Dedifferentiated amniotic fluid mesenchymal stem cell (primary cell): ENCODE measurements around the gene HPSE2.
"Not testable (repeated sequence)": the region's sequence is repeated elsewhere in the genome, so short reads cannot be mapped to it uniquely, and the experiment has no call there.

Experiments used
- DNase-seq: peaks from one replicate; pipeline ENCODE4 v3.0.0-alpha.2; 2016; ENCODE audit errors: extremely low spot score

The HPSE2 gene

DNA sequence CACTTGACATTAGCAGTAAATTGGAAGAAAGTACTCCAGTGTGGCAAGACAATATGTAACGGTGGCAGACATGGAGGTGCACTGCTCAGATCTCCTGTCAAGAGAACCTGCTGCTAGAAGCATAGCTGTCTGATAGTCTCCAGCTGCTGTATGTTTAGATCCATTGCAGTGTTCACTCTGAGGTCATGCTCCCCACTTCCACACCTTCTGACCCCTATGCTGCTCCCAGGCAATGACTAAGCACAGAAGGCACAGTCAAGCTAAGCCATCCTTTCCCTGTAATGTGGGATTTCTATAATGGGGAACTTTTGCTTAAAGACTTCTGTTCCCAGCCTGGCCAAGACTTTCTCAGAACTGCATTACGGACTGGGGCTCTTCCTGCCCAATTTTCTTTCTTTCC is 315.8 kb downstream of the HPSE2 start:
- DNase-seq = no peak

DNA sequence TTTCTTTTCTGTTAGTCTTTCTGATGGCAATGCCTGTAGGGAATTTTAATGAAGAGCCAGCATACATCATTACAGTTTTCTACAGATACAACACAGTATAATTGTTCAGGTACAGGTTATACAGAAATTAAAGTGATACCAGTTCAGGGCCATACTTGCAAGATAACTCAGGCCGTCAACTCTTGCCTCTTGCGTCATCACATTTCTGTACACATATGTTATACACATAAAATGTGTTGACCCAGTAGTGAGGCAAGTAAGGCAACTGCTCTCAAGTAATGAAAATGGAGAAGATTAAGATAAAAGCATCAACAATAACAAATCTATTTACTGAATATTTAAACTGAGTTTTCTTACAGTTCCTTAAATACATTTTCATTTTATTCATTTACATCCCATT is 317.8 kb downstream of the HPSE2 start:
- DNase-seq = no peak

DNA sequence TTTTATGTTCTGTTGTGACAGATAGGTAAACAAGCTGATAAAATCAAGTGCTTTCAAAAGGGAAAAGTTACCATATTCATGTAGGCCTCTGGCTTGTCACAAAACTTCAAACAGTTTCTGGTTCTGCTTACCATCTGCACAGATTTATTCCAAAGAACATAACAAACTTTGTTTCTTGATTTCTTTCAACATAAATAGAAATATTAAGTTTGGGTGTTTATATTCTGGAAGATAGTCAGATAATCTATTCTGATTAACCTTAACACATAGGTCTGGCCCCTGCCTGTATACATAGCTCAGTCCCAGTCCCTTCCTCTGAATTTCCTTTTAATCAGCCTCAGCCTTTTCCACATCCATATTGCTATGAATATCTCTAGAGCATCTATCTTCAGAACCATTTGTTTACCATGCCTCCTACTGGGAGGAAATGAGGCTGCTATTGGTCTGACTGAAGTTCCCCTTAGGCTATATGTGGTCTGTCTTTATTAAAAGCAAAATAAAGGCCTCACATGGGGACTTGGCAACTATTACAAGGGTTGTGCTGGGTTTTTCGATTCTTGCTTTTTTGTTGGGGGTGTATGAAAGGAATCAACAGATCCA is 319.0 kb downstream of the HPSE2 start:
- DNase-seq = no peak

DNA sequence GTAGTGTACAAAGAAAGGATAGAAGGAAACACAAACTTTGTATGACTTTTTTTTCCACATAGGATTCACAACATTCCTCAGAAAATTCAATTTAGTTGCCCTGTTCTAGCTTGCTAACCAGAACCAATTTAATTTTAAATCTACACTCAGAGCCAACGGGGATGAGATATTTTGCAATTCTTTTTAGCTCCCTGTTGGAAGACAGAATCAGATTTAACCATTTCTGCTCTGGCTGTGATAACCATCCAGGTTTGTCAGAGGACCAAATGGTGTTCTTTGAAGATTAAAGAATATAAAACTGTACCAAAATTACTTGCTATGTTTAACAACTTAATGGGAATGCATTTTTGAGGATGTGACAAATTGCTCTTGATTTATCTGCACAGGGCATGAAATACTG is 319.7 kb downstream of the HPSE2 start:
- no peak for DNase-seq

DNA sequence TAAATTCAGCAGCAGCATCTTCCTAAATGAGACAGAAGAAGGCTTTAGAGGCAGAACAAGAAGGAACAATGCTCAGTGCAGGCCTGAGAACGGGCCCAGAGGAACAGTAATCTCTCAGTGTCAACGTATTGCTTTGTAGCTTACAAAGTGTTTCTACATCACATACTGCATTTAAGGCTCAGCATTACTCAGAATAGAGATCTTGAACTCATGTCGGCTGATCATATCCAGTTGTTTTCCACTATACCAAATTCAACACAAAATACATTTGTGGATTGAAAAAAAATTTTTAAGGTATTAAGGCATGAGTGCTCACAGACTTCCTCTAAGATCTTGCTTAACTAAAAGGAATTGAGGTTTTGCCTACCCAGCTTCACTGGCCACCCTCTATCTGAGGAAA is 325.1 kb downstream of the HPSE2 start:
- DNase-seq = no peak

DNA sequence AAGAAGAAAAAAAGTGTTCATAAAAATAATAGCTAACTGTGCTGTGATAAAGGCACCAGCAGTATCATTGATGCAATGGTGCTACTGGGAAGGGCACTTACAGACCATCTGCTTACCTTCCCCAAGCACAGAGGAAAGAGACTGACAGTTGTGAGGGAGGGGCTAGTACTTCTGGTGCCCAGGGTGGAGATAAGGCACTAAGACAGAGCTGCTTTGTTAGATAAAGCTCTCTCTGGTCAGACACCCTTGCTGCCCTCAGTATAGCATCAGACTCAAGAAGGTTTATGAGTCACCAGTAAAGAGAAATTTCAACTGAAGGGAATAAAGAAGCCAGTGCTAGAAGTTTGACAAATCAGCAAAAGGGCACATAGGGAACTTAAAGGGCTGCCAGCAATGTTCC is 325.6 kb downstream of the HPSE2 start:
- no peak for DNase-seq

DNA sequence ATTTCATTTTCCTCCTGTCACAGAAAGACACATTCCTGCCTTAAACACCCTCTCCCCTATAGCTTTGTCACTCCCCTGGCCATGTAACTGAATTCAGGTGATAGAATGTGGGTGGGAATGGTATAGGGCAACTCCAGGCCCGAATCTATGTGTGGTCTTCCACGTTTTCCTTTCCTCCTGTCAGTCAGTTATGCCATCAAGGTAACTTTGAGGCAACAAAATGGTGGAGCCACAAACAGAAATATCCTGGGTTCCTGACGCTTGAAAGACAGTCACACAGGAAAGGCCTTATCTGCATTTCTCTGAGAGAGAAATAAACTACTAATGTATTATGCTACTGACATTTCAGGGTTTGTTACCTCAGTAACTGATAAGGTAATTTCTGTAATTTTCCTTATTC is 326.8 kb downstream of the HPSE2 start:
- no peak for DNase-seq

DNA sequence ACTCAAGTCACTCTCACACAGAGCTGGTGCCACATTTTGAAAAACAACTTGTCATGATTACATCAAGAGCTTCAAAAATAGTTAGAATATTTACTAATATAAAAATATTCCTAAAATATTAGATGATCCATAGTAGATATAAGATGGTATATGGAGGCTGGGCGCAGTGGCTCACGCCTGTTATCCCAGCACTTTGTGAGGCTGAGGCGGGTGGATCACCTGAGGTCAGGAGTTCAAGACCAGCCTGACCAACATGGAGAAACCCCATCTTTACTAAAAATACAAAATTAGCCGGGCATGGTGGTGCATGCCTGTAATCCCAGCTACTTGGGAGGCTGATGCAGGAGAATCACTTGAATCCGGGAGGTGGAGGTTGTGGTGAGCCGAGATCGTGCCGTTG is 327.4 kb downstream of the HPSE2 start:
- not testable (repeated sequence) for DNase-seq

DNA sequence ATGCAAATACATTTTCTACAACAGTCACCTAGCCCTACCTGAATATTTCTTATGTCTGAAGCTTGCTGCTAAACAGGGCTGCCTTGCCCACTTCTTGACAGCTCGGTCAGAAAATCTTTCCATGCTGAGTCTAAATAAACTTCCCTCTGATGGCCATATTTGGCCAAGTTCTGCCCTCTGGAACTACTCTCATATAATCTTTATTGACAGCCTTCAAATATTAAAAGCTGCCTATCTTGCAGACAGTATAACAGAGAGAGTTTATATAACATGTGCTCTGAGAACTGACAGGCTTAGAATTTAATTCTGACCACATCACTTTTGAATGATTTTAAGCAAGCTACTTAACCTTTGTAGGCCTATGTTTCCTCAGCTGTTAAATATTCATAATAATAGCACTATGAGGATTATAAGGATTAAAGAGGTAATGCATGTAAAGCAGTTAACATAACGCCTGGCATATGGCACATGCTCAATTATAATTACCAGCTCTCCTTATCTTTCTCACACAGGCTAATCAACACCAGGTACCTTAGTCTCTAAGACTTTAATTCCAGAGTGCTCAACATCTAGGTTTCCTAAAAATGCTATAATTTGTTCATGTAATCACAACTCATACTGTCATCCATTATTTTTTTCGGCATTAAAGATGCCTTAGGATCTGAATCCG is 334.1 kb downstream of the HPSE2 start:
- DNase-seq = no peak

DNA sequence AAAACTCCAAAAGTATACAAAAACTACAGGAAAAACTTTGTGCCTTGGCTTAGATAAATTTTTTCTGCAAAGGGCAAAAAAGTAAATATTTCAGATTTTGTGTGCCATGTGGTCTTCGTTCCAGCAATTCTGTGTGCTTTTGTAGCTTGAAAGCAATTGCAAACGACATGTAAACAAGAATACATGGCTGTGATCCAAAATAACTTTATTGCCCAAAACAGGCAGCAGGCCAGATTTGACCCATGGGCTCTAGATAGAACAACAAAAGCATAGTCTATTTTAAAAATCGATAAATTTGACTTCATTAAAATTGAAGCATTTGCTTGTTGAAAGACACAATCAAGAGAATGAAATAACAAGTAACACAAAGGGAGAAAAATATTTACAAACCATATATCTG is 336.6 kb downstream of the HPSE2 start:
- no peak for DNase-seq

DNA sequence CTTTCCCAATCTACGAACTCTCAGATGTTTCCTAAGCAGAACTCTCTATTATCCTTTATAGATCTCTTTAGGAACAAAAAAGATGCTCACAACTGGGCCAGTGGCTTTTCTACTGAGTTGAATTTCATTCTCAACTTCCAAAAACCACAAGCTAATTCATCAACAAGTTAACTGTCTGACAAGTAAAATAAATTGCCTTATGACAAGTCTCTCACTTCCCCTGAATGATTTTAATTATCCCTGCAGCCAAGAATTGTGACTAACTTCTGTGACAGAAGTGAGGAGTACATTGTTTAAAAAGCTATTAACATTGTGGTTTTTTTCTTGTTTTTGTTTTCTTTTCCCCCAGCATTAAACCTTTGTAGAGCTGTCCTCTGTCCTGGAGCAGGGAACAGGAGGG is 343.1 kb downstream of the HPSE2 start:
- DNase-seq = no peak

DNA sequence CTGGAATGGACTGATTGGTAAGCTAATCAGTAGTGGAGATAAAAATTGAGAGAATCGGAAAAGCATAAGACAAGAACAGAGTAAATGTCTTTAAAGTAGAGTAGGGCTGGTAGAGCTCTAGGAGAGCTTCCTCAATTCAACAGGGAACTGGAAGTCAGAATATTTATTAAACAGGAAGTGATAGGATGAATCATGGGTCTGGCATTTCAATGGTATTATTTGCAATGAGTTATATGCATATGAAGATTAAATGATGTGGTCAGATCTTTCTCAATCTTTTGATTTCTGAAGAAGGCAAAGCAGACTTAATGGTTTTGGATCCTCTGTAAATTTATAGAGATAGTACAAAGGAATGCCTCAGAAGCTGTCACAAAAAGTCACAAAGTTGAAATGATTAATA is 349.0 kb downstream of the HPSE2 start:
- DNase-seq = no peak

DNA sequence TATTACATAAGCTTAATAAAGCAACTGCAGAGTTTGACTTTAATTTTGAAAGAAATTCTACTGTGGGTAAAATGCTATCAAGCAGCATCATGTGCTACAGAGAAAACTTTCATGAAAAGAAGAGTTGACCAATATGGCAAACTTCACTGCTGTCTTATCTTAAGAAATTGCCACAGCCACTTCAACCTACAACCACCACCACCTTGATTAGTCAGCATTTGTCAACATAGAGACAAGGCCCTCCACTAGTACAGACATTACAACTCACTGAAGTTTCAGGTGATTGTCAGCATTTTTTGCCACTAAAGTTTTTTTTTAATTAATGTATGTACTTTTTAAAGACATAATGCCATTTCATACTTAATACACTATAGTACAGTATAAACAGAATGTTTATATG is 350.3 kb downstream of the HPSE2 start:
- no peak for DNase-seq

DNA sequence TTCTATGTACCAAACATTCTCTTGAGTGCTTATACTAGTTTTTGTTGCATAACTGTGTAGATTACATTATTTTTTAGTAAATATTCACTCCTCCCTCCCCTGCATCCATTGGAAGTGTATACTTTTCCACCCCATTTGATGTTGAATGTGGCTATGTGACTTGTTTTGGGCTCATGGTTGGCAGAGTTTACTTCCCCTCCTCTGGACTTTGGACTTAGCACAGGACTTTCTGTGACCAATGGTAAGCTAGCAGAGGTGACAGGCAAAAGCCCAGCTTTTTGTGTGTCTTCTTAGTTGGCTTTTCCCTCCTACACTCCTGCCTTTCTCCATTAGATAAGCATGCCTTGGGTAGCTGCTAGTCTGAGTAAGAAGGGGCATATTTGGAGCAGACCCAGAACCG is 353.9 kb downstream of the HPSE2 start:
- DNase-seq = no peak

DNA sequence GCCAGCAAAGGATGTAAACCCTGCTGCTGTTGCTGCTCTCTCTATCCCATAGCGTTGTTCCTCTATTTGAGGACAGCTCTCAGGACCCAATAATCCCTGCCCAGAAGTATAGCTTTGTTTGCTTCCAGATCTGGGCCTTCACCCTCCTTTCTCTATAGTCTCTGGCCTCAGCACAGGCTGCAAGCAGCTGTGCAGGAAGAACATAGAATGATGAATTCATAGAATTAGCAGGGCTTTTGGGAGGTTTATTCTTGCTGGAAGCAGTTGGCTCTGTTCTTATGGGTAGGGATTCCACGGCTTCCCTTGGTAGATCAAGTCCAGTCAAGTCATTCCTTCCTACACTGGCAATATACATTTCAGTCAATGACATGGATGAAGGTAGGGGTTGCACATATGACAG is 354.7 kb downstream of the HPSE2 start:
- no peak for DNase-seq

DNA sequence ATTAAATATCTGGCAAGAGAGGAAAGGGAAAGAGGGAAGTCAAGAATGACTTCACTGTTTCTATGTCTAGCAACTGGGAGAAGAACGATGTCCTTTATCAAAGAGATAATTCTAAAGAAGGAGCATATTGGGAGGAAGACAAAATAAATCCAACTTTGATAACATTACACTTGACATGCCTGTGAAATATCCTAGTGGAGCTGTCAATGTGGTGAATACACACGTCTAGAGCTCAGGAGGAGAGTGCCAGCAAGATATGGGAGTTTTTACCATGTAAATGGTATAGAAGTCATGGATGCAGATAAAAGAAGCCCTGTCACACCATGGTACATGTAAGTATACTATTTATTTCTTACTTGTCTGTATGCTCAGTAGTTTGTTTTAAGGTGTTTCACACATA is 356.7 kb downstream of the HPSE2 start:
- no peak for DNase-seq

DNA sequence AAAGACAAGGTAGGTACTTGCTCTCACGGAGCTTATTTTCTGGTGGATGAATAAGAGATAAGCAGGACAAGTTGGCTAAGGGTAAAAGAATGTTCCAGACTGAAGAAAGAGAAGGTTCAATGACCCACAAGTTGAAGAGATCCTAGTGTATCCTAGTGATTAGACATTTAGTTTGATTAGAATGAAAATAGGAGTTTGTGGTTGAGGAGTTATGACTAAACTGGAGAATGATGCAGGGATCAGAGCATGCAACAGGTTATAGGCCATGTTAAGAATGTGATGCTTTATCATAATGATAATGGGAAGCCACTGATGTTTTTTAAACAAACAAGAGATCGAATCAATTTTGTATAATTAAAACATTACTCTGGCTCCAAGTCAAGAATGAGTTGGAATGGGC is 357.2 kb downstream of the HPSE2 start:
- DNase-seq = no peak

DNA sequence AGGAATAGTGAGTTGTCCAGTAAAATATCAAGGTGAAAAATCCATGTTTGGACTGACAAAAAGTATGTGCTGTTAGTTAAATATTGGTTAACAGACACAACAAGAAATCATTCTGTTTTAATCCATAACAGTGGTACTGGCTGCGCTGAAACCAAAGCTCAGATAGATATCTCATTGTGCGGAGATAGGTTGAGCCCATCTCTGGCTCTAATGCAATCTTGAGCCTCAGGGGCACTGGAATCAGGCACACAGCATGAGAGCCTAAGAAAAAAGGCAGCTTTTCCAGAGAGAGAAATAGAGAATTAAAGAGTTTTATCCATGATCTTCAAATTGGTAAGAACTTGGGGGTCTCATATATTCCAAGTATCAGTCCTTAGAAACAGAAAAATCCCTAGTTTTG is 373.7 kb downstream of the HPSE2 start:
- DNase-seq = no peak

DNA sequence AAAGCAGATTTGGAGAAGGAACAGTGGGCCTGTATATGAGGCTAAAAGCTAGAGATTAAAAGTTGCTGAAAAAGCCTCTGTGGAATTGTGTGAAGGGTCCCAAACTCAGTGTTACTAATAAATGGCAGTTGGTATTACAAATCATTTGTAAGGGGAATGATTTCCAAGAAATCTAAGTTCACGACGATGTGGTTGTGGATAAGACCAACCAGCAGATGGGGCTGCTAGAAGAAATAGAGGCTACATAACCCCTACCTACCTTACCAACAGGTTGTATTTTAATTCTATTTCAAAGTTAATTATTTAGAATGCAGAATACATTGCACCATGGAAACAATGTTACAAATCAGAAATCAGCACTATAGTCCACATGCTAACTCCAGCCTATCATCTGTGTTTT is 377.1 kb downstream of the HPSE2 start:
- no peak for DNase-seq

DNA sequence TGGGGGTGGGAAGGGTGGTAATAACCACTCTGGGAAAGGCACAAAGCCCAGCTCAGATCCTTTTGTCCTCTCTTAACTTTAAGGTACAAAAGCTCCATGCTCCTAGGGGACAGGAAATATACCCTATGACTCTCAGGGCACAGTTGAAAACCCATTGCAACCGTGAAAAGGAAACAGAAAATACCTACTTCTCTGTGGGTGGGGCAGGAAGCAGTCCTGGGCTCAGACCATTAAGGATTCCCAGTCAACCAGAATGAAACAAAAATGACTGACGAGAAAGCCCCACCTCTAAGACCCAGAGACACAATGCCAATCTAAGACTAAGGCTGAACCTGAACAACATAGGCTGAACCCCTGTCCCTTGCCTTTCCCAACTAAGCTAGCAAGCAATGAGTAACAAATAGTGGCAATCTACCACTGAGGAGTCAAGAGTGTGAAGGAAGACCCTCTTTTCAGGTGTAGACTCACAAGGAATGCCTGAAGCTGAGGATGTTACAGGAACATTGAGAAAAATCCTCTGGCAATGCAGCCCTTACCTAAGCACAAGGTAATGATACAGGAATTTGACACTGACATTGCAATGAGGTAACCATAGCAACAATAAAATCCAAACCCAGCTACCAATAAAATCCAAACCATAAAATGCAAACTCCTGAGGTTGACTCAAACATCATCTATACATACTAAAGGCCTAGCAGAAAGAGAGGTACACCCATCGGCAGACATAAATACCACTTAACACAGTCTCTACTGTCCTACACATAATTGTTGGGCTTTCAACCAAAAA is 380.1 kb downstream of the HPSE2 start:
- DNase-seq = no peak

DNA sequence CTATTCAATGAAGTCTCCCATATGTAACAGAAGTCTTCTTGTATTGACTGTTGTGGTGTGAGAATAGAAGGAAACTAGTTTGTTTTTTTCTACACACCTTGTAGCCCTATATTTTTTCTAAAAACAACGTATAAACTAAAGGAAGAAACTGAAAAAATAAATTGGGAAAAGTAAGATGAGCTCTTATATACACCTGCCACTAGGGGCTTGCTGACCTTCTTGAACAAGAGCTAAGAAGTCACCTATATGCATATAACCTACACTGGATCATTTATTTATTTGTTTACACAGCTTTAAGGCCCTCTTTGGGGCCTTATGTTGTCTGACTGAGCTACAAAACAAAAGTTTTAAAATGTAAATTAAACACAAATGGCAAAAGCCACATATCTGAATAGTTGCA is 383.0 kb downstream of the HPSE2 start:
- DNase-seq = no peak

DNA sequence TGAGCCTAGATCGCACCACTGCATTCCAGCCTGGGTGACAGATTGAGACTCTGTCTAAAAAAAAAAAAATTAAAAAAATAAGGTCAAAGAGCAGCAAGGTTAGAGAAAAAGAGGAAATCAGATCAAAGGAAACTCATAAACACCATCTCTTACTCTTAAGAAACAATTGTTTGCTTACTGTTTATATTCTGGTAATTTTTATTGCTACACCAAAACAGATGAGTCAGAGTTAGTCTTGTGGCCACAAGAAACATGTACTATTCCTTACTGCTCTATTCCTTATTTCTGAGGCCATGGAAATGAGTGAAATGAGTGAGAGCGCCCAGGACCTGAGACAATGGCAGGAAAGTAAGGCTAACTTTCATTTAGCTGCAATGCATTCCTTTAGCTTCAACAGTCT is 387.3 kb downstream of the HPSE2 start:
- no peak for DNase-seq

DNA sequence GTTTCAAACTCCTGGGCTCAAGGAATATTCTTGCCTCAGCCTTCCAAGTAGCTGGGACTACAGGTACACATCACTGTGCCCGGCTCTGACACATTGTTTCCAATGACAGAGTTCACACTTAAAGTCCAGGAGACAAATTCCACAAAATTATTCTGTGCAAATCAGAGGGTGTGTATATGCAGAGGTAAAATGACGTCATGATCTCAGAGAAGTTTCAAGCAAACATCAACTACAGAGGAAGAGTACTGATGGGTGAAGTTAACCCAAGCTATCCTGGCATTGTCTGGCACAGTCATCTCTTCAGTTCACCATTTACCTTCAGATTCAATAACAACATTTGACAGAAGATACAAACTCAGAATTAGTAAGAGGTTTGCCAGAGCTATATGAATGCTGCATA is 388.9 kb downstream of the HPSE2 start:
- no peak for DNase-seq
